ENCODE results near the gene TCEANC2. TPM values are rescaled to one million over a fixed set of nuclear protein-coding genes. Genes with fewer than 3 reads are reported as not detected.

TCEANC2 gene
- total RNA-seq, 1 donor from 2014 or later, result 6.7 TPM

DNA sequence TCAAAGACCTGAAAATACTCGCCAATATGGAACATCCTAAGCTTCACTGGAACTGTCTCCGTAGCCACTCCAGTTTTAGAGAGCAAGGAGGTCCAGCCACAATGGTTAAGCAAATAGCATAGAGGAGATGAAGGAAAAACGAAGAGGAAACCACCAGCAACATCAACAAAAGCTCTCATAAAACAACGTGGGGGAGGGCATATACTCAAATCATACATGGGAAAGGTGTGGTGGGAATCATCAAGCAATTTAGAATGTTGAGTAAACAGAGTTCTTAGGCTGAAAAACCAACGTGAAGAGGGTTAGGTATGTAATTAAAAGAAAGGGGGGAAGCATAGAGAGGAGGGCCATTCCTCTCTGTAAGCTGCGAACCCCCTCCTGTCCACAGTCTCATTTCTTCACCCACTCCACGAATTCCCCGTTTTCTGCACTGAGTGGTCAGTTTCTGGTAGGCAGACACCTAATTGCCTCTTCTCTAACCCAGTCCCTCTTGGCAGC, 1.4 kb upstream of the TCEANC2 start:
- Mint-ChIP-seq H3K36me3 (ENCODE audit: insufficient read depth) (peaks cover 4% of the 10 kb centered on the region), H3K27ac (no peak overlapping the region), H3K4me3 (ENCODE audit: low read depth) (no peak overlapping the region), H3K27me3 (no peaks in the 10 kb centered on the region), H3K4me1 (ENCODE audit: low read depth) (peaks cover 12% of the 10 kb centered on the region), H3K9me3 (ENCODE audit: low read depth) (no peaks in the 10 kb centered on the region)
- TF ChIP-seq, protein P1, sequence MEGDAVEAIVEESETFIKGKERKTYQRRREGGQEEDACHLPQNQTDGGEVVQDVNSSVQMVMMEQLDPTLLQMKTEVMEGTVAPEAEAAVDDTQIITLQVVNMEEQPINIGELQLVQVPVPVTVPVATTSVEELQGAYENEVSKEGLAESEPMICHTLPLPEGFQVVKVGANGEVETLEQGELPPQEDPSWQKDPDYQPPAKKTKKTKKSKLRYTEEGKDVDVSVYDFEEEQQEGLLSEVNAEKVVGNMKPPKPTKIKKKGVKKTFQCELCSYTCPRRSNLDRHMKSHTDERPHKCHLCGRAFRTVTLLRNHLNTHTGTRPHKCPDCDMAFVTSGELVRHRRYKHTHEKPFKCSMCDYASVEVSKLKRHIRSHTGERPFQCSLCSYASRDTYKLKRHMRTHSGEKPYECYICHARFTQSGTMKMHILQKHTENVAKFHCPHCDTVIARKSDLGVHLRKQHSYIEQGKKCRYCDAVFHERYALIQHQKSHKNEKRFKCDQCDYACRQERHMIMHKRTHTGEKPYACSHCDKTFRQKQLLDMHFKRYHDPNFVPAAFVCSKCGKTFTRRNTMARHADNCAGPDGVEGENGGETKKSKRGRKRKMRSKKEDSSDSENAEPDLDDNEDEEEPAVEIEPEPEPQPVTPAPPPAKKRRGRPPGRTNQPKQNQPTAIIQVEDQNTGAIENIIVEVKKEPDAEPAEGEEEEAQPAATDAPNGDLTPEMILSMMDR (IDR thresholded peaks at IDR 0.05; ENCODE audit: unreplicated experiment), result no peak
- no peak for DNase-seq (ENCODE audit: low spot score, unreplicated experiment)

DNA sequence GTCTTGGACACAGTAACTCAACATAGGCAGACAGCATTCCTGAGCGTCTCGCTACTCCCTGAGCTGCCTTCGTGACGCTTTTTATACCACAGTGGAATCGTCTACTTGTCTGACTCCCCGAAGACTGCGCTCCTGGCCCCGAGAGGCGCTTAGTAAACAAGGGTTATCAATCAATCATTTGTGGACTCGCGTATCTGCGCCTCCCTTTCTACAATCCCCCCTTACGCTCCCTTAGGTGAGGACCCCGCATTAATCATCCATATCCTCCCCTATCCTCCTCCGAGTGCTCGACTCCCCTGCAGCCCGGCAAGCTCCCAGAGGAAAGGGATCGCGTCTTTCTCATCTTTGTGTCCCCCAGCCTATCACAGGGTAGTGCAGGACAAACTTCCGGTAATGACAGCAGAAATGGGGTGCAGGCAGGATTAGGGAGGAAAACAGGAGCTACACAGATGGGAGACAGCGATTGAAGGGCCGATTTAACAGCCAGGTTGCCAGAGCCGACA, 926 bp upstream of the TCEANC2 start:
- Mint-ChIP-seq H3K4me3 (ENCODE audit: low read depth) (no peak overlapping the region), H3K4me1 (ENCODE audit: low read depth) (peaks cover 8% of the 10 kb centered on the region), H3K27ac (no peak overlapping the region), H3K9me3 (ENCODE audit: low read depth) (no peaks in the 10 kb centered on the region), H3K27me3 (no peaks in the 10 kb centered on the region), H3K36me3 (ENCODE audit: insufficient read depth) (peaks cover 5% of the 10 kb centered on the region)
- TF ChIP-seq, protein P1 (IDR thresholded peaks at IDR 0.05; ENCODE audit: unreplicated experiment), result no peak
- DNase-seq (ENCODE audit: low spot score, unreplicated experiment), result peak; percentile 23

DNA sequence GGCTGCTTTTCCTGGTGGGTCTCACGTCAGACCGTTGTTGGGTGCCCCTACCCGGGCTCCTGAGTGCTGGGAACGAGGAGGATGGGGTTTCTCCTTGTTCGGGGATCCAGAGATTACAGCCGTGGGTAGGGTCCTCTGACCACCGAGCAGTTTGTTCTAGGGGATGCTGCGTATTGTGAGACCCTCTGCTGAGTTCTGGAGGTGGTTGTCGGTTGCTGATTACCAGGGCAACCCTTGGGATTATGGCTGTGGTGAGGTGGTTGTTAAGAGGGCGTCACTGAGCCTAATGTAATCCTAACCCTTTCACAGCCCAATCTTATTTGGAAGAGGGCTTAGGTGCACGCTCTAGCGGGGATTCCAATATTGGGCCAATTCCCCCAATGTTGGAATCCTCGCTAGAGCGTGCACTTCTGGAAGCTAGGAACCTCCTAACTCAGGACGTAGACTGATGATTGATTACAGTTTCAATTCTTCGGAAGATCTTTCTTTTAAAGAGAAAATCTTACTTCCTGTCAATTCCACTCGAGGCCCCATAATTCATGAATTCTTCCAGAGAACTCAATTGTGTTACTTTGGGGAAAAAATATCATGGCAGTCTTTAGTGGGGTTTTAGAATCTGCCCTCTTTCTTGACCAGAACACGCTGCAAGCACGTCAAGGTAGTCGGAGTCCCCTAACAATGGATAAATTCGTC, 483 bp downstream of the TCEANC2 start:
- Mint-ChIP-seq H3K4me3 (ENCODE audit: low read depth) (no peak overlapping the region), H3K27ac (no peak overlapping the region), H3K27me3 (no peaks in the 10 kb centered on the region), H3K36me3 (ENCODE audit: insufficient read depth) (peaks cover 7% of the 10 kb centered on the region), H3K4me1 (ENCODE audit: low read depth) (peaks cover 8% of the 10 kb centered on the region), H3K9me3 (ENCODE audit: low read depth) (no peaks in the 10 kb centered on the region)
- DNase-seq (ENCODE audit: low spot score, unreplicated experiment), result no peak
- TF ChIP-seq, protein P1 (IDR thresholded peaks at IDR 0.05; ENCODE audit: unreplicated experiment), result no peak

DNA sequence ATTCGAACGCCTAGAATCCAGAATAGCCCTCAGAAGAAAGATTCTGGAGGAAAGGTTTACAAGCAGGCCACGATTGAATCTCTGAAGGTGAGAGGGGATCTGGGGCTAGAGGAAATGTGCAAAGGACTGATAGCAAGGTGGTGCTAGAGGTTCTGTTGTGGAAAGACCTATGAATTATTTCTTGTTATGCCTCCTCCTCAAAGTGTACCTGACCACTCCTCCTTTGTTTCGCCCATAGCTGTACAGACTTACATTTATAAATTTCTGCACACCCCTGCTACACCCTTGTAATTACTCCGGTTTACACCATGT, 986 bp downstream of the TCEANC2 start:
- Mint-ChIP-seq H3K4me3 (ENCODE audit: low read depth) (no peak overlapping the region), H3K36me3 (ENCODE audit: insufficient read depth) (peaks cover 7% of the 10 kb centered on the region), H3K27ac (no peak overlapping the region), H3K4me1 (ENCODE audit: low read depth) (peaks cover 8% of the 10 kb centered on the region), H3K9me3 (ENCODE audit: low read depth) (no peaks in the 10 kb centered on the region), H3K27me3 (no peaks in the 10 kb centered on the region)
- no peak for DNase-seq (ENCODE audit: low spot score, unreplicated experiment)
- TF ChIP-seq, protein P1 (IDR thresholded peaks at IDR 0.05; ENCODE audit: unreplicated experiment), result no peak

DNA sequence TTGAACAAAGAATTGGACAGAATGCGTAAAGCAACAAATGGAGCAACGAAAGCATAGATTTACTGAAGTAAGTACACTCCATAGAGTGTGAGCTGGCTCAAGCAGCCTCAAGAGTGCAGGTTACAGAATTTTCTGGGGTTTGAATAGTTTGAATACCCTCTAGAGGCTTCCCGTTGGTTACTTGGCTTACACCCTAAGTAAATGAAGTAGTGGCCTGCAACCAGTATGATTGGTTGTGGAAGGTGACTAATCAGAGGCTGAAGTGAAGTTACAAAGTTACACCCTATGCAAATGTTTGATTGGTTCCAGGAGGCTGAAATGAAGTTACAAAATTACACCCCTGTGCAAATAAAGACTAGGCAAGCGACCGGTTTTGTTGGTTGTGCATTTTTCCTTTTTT, 10.9 kb downstream of the TCEANC2 start:
- H3K27ac Mint-ChIP-seq, result no peak overlapping the region
- H3K27me3 Mint-ChIP-seq, result no peaks in the 10 kb centered on the region
- no peaks in the 10 kb centered on the region for H3K4me1 Mint-ChIP-seq (ENCODE audit: low read depth)
- DNase-seq (ENCODE audit: low spot score, unreplicated experiment), result no peak
- TF ChIP-seq, protein P1 (IDR thresholded peaks at IDR 0.05; ENCODE audit: unreplicated experiment), result no peak
- H3K9me3 Mint-ChIP-seq (ENCODE audit: low read depth), result no peaks in the 10 kb centered on the region
- peaks cover 4% of the 10 kb centered on the region for H3K36me3 Mint-ChIP-seq (ENCODE audit: insufficient read depth)
- no peak overlapping the region for H3K4me3 Mint-ChIP-seq (ENCODE audit: low read depth)
